Measurements from ENCODE around the gene OR6N2.

DNA sequence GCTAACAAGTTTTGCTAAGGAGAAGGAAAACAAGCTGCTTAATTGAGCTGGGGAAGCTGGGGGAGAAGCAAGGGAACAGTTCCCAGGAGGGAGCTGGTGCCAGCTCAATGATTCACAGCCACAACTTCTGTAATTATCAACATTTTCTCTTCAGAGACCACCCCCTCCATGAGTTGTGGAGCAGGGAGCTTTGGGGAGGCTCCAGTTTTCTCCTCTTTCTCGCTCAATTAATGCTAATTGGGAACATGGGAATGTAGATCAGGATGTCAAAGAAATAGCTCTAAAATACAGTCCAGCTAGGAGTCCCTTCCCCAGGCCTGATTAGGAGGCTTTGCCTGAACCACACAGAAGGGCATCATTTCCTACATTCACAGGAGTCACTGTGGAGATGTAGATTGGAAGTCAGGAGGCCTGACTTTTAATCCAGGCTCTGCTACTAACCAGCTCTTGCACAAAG, 38.0 kb upstream of the OR6N2 start:
- TF ChIP-seq, protein P1, sequence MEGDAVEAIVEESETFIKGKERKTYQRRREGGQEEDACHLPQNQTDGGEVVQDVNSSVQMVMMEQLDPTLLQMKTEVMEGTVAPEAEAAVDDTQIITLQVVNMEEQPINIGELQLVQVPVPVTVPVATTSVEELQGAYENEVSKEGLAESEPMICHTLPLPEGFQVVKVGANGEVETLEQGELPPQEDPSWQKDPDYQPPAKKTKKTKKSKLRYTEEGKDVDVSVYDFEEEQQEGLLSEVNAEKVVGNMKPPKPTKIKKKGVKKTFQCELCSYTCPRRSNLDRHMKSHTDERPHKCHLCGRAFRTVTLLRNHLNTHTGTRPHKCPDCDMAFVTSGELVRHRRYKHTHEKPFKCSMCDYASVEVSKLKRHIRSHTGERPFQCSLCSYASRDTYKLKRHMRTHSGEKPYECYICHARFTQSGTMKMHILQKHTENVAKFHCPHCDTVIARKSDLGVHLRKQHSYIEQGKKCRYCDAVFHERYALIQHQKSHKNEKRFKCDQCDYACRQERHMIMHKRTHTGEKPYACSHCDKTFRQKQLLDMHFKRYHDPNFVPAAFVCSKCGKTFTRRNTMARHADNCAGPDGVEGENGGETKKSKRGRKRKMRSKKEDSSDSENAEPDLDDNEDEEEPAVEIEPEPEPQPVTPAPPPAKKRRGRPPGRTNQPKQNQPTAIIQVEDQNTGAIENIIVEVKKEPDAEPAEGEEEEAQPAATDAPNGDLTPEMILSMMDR (IDR thresholded peaks at IDR 0.05), result no peak
- no peak for TF ChIP-seq POLR2A (IDR thresholded peaks at IDR 0.05)
